ENCODE results near the gene ZNF221. TPM values are rescaled to one million over a fixed set of nuclear protein-coding genes. Genes with fewer than 3 reads are reported as not detected.

Gene ZNF221
- total RNA-seq, 1 experiment from 2014 or later, result 8.3 TPM

DNA sequence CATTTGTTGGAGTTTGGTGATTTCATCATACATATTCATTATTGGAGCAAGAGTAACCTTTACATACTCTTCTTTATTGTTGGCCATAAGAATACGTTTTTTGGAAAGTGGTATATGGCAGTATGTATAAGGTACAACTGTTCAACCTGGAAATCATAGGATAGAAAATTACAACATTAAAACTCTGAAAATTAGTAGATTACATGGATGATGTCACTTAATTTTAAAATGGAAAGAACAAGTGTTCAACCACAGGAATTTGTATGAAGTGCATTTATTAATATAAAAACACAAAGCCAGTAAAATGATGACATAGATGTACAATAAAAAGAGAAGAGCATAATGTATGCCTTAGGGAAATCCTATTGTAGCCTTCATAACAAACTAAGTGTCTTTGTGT lies 25.7 kb downstream of the ZNF221 start:
- CTCF ChIA-PET, result no interaction called here
- DNase-seq, result no peak
- peaks cover 18% of the 10 kb centered on the region for H3K9me3 Mint-ChIP-seq (ENCODE audit: low read depth, unreplicated experiment)
- H3K36me3 Mint-ChIP-seq (ENCODE audit: insufficient read depth, unreplicated experiment), result peaks cover 21% of the 10 kb centered on the region
- no peak overlapping the region for H3K4me3 Mint-ChIP-seq (ENCODE audit: low read depth, unreplicated experiment)
- no TSS peak for BruUV-seq (replicated peaks)
- no peaks in the 10 kb centered on the region for H3K4me1 Mint-ChIP-seq (ENCODE audit: low read depth, unreplicated experiment)
- H3K27me3 Mint-ChIP-seq (ENCODE audit: unreplicated experiment), result no peaks in the 10 kb centered on the region
- H3K27ac Mint-ChIP-seq (ENCODE audit: unreplicated experiment), result no peak overlapping the region
- intact Hi-C loops (cut with micrococcal nuclease; ENCODE audit: unreplicated experiment), result no loop called here
- TF ChIP-seq, protein P1, sequence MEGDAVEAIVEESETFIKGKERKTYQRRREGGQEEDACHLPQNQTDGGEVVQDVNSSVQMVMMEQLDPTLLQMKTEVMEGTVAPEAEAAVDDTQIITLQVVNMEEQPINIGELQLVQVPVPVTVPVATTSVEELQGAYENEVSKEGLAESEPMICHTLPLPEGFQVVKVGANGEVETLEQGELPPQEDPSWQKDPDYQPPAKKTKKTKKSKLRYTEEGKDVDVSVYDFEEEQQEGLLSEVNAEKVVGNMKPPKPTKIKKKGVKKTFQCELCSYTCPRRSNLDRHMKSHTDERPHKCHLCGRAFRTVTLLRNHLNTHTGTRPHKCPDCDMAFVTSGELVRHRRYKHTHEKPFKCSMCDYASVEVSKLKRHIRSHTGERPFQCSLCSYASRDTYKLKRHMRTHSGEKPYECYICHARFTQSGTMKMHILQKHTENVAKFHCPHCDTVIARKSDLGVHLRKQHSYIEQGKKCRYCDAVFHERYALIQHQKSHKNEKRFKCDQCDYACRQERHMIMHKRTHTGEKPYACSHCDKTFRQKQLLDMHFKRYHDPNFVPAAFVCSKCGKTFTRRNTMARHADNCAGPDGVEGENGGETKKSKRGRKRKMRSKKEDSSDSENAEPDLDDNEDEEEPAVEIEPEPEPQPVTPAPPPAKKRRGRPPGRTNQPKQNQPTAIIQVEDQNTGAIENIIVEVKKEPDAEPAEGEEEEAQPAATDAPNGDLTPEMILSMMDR (IDR thresholded peaks at IDR 0.05; ENCODE audit: unreplicated experiment), result no peak

DNA sequence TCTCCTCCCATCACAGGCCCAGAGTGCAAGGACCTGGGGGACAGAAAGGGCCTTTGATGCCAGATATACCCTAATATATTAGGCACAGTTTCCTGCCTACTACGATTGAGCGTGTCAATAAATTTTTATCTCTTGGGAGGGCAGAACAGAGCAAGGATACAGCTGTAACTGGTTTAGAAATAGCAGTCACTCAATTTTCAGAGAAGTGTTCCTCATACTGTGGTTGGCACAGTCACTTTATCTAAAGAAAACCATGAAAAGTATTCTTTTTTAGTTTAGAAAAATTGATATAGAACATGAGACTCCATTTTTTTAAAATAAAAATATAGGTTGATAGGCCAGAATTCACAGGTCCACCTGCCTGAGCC lies 32.5 kb downstream of the ZNF221 start:
- H3K4me1 Mint-ChIP-seq (ENCODE audit: low read depth, unreplicated experiment), result no peaks in the 10 kb centered on the region
- no peak overlapping the region for H3K27ac Mint-ChIP-seq (ENCODE audit: unreplicated experiment)
- CTCF ChIA-PET, result no interaction called here
- TF ChIP-seq, protein P1 (IDR thresholded peaks at IDR 0.05; ENCODE audit: unreplicated experiment), result no peak
- peak overlapping the region; percentile 83 for H3K4me3 Mint-ChIP-seq (ENCODE audit: low read depth, unreplicated experiment)
- intact Hi-C loops (cut with micrococcal nuclease; ENCODE audit: unreplicated experiment), result no loop called here
- peaks cover 11% of the 10 kb centered on the region for H3K36me3 Mint-ChIP-seq (ENCODE audit: insufficient read depth, unreplicated experiment)
- H3K27me3 Mint-ChIP-seq (ENCODE audit: unreplicated experiment), result no peaks in the 10 kb centered on the region
- no peak for DNase-seq
- H3K9me3 Mint-ChIP-seq (ENCODE audit: low read depth, unreplicated experiment), result peaks cover 9% of the 10 kb centered on the region
- no TSS peak for BruUV-seq (replicated peaks)

DNA sequence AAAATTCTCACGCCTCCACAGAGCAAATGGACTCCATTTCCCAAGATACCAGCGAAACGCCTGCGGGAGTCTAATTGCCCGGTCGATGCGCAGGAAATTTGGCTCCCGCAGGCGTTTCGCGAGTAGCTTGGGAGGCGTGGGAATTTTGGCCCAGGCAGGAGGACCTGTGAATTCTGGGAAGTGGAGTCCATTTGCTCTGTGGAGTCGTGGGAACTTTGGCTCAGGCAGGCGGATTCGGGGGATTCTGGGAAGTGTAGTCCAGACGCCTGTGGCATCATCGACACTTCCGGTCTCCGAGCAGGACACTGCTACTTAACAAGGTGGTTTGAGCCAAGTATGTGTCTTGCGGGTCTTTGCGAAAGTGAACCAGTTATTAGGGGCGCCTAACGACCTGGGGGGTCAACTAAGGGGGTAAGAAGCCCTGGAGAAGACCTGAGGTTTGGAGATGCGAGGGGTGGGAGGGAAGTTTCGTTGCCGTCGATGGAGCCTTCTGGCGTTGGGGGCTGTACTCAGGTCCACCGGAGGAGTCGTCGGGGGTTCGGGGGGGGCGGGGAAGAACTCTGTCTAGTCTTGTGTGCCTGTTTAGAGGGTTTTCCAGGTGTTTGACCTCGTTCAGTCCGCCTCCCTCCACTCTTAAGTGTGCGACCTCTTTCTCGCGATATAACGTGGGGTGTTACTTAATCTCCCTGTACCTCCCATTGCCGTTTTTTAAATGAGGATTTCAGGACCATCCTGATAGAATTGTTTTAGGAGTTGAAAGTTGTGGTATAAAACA lies 33.1 kb downstream of the ZNF221 start, which contains the start of gene ZNF155:
ZNF155 (plus strand) TSS at position 277 of the 775 bp plus-strand sequence. CDS start 4,356 bp downstream, outside the sequence.
- no peaks in the 10 kb centered on the region for H3K4me1 Mint-ChIP-seq (ENCODE audit: low read depth, unreplicated experiment)
- intact Hi-C loops (cut with micrococcal nuclease; ENCODE audit: unreplicated experiment), result no loop called here
- peaks cover 12% of the 10 kb centered on the region for H3K9me3 Mint-ChIP-seq (ENCODE audit: low read depth, unreplicated experiment)
- H3K27ac Mint-ChIP-seq (ENCODE audit: unreplicated experiment), result peak within 1 kb of the TSS; percentile 77
- DNase-seq, result peak; percentile 85
- H3K36me3 Mint-ChIP-seq (ENCODE audit: insufficient read depth, unreplicated experiment), result peaks cover 11% of the 10 kb centered on the region
- CTCF ChIA-PET, result no interaction called here
- TF ChIP-seq, protein P1 (IDR thresholded peaks at IDR 0.05; ENCODE audit: unreplicated experiment), result no peak
- H3K4me3 Mint-ChIP-seq (ENCODE audit: low read depth, unreplicated experiment), result peak within 1 kb of the TSS; percentile 83
- BruUV-seq (replicated peaks), result no TSS peak
- H3K27me3 Mint-ChIP-seq (ENCODE audit: unreplicated experiment), result no peaks in the 10 kb centered on the region

DNA sequence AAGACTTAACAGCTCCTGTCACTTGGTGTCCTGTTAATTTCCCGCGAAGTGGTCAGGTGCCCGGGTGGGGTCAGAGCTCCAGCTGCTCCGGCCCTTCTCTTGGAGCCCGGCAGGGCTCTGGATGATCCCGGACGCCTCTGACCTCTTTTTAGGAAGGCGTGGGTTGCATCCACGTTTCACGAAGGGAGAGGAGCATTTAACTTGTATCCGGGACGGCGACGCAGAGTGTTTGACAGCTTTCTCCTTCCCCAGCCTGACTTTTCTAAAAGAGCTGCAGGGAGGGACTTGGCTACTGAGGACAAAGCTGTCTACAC lies 33.6 kb downstream of the ZNF221 start:
- BruUV-seq (replicated peaks), result TSS peak; percentile 59
- DNase-seq, result no peak
- no peaks in the 10 kb centered on the region for H3K4me1 Mint-ChIP-seq (ENCODE audit: low read depth, unreplicated experiment)
- no peaks in the 10 kb centered on the region for H3K27me3 Mint-ChIP-seq (ENCODE audit: unreplicated experiment)
- peak overlapping the region; percentile 83 for H3K4me3 Mint-ChIP-seq (ENCODE audit: low read depth, unreplicated experiment)
- CTCF ChIA-PET, result no interaction called here
- H3K9me3 Mint-ChIP-seq (ENCODE audit: low read depth, unreplicated experiment), result peaks cover 12% of the 10 kb centered on the region
- peak overlapping the region; percentile 77 for H3K27ac Mint-ChIP-seq (ENCODE audit: unreplicated experiment)
- TF ChIP-seq, protein P1 (IDR thresholded peaks at IDR 0.05; ENCODE audit: unreplicated experiment), result no peak
- H3K36me3 Mint-ChIP-seq (ENCODE audit: insufficient read depth, unreplicated experiment), result peaks cover 11% of the 10 kb centered on the region
- intact Hi-C loops (cut with micrococcal nuclease; ENCODE audit: unreplicated experiment), result no loop called here

Data from Calu3 (cell line).